B cell (primary cell): ENCODE results near the gene PACSIN1.

ENCODE experiments used
- CTCF ChIP-seq: fragments of 200-600 bp; IDR thresholded peaks from one replicate; pipeline ENCODE4 v1.8.0; 2022; ENCODE audit warnings: antibody characterized with exemption, mild to moderate bottlenecking
- EZH2 ChIP-seq: IDR thresholded peaks from 2 replicates; pipeline ENCODE4 v1.6.1; 2012; ENCODE audit warnings: borderline replicate concordance, low read depth, mild to moderate bottlenecking, moderate library complexity, low read length; ENCODE audit not compliant: insufficient read depth, poor library complexity, severe bottlenecking

GRCh38 chr6:34462010-34462409 lies 3.9 kb upstream of the PACSIN1 start:
- TF ChIP-seq CTCF (no peak), EZH2 (no peak)
